Measurements from ENCODE around the gene KCNK1.
"Not testable (repeated sequence)": the region's sequence is repeated elsewhere in the genome, so short reads cannot be mapped to it uniquely, and the experiment has no call there.

Gene KCNK1

DNA sequence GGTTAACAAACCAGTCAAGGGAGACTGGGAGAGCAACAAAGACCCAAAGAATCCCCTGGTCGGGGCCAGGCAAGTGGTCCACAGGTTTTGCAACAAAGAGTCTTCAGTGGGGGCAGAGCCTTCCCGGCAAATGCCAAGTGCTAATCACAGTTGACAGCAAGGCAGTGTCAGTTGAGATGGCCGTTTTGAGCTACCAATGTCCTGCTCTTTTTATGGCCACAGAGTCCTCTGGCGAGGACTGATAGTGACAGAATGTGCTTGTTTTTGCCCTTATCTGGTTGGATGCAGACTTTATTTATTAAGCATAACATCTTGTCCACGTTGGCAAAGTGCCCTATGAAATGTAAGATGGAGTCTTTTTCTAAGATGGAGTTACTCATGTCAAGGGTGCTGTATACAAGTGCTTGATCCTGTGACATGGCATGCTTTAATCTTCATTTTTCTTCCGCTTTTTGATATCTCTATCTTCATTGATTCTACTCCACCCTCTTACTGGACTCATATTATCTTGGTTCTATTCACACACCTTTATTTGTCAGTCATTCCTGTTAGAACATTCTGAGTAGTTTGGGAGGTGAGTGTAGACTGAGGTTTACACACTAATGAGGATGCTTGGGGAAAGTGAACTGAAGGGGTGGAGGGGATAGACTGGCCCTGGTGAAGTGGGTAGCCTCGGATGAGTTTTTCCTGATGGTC is 51.8 kb downstream of the KCNK1 start:
- POLR2A ChIA-PET: no interaction called here
- CTCF ChIA-PET: interaction anchor here (1.0 to 1.5 kb wide), 3 partner anchors 13 to 148 kb away, joined by 3 read pairs; no protein-coding TSS in a partner anchor
- TF ChIP-seq, protein P1, sequence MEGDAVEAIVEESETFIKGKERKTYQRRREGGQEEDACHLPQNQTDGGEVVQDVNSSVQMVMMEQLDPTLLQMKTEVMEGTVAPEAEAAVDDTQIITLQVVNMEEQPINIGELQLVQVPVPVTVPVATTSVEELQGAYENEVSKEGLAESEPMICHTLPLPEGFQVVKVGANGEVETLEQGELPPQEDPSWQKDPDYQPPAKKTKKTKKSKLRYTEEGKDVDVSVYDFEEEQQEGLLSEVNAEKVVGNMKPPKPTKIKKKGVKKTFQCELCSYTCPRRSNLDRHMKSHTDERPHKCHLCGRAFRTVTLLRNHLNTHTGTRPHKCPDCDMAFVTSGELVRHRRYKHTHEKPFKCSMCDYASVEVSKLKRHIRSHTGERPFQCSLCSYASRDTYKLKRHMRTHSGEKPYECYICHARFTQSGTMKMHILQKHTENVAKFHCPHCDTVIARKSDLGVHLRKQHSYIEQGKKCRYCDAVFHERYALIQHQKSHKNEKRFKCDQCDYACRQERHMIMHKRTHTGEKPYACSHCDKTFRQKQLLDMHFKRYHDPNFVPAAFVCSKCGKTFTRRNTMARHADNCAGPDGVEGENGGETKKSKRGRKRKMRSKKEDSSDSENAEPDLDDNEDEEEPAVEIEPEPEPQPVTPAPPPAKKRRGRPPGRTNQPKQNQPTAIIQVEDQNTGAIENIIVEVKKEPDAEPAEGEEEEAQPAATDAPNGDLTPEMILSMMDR (IDR thresholded peaks at IDR 0.05; ENCODE audit: control extremely low read depth, extremely low read depth, low read depth, missing control alignments): no peak
- no peak for DNase-seq (ENCODE audit: extremely low spot score)

DNA sequence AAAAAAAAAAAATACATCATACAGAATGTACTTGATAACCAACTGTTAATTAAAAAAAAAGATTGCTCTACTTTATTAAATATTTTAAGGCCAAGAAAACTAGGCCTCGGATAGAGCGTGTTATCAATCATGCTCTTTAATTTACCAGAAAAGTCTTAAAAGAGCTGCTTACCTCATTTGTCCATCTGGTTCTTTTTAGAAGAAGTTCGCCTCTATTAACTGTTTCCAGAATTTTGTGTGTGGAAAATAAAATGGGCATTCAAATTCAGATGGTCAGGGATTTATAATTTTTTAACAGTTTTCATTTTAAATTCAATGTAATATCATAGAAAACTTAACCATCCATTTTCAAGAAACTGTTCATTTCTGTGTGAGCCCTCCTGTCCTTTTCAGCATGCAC is 53.8 kb downstream of the KCNK1 start:
- POLR2A ChIA-PET: no interaction called here
- CTCF ChIA-PET: interaction anchor here (1.0 to 1.6 kb wide), 3 partner anchors 11 to 29 kb away, joined by 3 to 5 read pairs (median 3); no protein-coding TSS in a partner anchor

DNA sequence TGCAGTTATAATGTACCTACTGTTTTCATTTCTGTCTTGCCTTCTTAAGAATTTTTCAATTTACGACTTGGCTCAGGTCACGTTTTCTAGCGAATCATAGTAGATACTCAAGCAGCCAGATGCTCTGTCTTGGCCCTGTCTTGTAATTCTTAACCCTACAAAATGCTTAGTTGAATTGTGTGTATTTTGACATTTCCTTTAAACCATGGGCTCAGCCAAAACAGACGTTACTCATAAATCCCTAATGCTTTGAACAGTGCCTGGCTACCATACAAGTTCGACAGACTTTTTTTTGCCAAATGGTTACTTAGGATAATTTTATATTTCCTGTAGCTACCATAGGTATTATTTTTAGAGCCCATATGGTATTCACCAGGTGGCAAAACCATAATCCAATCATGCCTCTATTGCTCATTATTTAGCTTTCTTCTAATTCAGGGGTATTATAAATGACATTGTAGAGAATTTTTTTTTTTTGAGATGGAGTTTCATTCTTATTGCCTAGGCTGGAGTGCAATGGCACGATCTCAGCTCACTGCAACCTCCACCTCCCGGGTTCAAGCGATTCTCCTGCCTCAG is 54.3 kb downstream of the KCNK1 start:
- ChIA-PET CTCF (interaction anchor here (1.5 to 1.6 kb wide), 2 partner anchors 12 to 30 kb away, joined by 3 to 5 read pairs; no protein-coding TSS in a partner anchor), POLR2A (no interaction called here)
- TF ChIP-seq, protein P1 (IDR thresholded peaks at IDR 0.05; ENCODE audit: control extremely low read depth, extremely low read depth, low read depth, missing control alignments): no peak
- DNase-seq (ENCODE audit: extremely low spot score): no peak

More for the DNA sequence above, 53.8 kb downstream of the KCNK1 start:
- TF ChIP-seq, protein P1 (IDR thresholded peaks at IDR 0.05; ENCODE audit: control extremely low read depth, extremely low read depth, low read depth, missing control alignments): no peak
- DNase-seq (ENCODE audit: extremely low spot score): no peak

DNA sequence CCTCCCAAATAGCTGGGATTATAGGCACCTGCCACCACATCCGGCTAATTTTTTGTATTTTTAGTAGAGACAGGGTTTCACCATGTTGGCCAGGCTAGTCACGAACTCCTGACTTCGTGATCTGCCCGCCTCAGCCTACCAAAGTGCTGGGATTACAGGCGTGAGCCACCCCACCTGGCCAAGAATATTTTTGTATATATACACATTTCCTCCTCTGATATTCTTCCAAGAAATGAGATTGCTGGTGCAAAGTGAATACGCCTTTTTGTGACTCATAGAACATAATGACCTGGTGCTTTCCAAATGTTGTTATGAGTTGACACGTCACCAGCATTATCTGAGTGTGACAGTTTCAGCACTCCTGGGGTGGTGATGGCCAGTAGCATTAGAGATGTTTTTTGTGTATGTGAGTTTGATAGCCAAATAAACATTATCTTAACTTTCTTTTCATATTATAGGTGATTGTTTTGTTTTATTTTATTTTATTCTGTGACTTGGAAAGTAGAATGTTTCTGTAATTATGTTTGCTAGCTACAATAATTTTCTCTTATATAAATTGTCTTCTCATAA is 54.9 kb downstream of the KCNK1 start:
- peak; percentile 62 for DNase-seq (ENCODE audit: extremely low spot score)
- ChIA-PET POLR2A (no interaction called here), CTCF (no interaction called here)
- TF ChIP-seq, protein P1 (IDR thresholded peaks at IDR 0.05; ENCODE audit: control extremely low read depth, extremely low read depth, low read depth, missing control alignments): no peak

DNA sequence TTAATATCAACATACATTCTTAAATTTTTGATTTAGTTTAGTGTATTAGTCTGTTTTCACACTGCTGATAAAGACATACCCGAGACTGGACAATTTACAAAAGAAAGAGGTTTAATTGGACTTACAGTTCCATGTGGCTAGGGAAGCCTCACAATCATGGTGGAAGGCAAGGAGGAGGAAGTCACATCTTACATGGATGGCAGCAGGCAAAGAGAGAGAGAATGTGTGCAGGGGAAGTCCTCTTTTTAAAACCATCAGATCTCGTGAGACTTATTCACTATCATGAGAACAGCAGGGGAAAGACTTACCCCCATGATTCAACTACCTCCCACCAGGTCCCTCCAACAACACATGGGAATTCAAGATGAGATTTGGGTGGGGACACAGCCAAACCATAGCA is 56.5 kb downstream of the KCNK1 start:
- CTCF ChIA-PET; POLR2A ChIA-PET; DNase-seq (ENCODE audit: extremely low spot score): not testable (repeated sequence)

DNA sequence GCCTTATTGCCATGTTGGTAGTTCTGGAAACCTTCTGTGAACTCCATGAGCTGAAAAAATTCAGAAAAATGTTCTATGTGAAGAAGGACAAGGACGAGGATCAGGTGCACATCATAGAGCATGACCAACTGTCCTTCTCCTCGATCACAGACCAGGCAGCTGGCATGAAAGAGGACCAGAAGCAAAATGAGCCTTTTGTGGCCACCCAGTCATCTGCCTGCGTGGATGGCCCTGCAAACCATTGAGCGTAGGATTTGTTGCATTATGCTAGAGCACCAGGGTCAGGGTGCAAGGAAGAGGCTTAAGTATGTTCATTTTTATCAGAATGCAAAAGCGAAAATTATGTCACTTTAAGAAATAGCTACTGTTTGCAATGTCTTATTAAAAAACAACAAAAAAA is 57.4 kb downstream of the KCNK1 start:
- no peak for DNase-seq (ENCODE audit: extremely low spot score)
- CTCF ChIA-PET: no interaction called here
- POLR2A ChIA-PET: no interaction called here
- TF ChIP-seq, protein P1 (IDR thresholded peaks at IDR 0.05; ENCODE audit: control extremely low read depth, extremely low read depth, low read depth, missing control alignments): no peak

DNA sequence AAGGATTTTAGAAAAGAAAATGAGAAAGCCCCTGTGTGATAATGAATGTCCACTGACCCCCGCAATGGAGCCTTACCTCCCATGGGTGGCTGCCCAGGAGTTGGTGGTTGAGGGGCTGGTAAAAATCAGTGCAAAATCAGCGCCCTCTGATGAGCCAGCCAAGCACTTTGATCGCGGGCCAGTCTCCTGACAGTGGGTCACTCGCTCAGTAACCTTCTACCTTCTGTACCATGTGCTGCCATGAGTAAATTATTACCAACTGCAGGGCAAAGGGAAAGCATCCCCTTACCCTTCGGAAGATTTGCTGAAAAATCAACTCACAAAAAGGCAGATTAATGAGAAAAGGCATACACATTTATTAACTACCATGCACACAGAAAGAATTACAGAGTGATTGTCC is 58.8 kb downstream of the KCNK1 start:
- POLR2A ChIA-PET: no interaction called here
- TF ChIP-seq, protein P1 (IDR thresholded peaks at IDR 0.05; ENCODE audit: control extremely low read depth, extremely low read depth, low read depth, missing control alignments): no peak
- DNase-seq (ENCODE audit: extremely low spot score): no peak
- CTCF ChIA-PET: no interaction called here
